Measurements from ENCODE around the gene SEBOX. TPM values are rescaled to one million over a fixed set of nuclear protein-coding genes. Genes with fewer than 3 reads are reported as not detected.

Gene SEBOX, protein sequence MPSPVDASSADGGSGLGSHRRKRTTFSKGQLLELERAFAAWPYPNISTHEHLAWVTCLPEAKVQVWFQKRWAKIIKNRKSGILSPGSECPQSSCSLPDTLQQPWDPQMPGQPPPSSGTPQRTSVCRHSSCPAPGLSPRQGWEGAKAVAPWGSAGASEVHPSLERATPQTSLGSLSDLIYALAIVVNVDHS
- not detected for total RNA-seq

- CTCF ChIA-PET = no interaction called here
- POLR2A ChIA-PET = no interaction called here
Observed at GRCh38 chr17:28364665-28365363, at the start of gene SEBOX. SEBOX (minus strand) TSS chr17:28365199; CDS start chr17:28365151, 48 bp downstream.

DNA sequence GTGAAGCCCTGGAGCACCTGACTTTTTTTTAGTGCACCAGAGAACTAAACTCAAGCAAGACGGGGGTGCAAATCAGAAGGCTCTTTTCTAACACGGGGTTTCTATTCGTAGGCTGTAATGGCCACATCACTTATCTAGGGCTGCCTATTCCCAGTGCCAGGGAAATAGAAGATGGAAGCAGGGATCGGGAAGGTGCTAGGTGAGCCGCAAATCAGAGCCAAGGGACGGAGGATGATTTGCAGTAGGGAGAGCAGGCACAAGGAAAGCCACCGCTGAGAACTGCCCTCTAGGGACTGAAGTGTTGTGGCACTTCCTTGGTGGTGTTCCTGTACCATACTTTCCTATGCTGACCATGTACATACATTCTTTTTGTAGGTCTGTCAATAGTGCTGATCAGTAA lies 48.8 kb upstream of the SEBOX start:
- ChIA-PET POLR2A (no interaction called here), CTCF (no interaction called here)

DNA sequence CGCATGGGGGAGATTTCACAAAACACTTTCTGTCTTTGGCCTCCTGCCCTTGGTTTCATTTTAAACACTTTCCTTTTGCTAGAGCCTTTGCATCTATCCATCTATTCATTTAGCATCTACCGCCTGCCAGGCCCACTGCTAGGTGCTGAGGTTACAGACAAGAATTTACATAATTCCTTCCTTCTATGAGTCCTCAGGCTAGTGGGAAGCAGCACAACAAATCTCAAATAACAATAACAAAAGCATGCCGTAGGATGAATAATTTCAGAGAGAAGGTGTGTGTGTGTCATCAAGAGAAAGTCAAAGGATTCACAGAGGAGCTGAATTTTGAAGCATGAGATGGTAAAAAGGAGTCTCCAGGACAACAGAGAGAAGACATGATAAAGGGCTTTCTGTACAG lies 47.1 kb upstream of the SEBOX start:
- POLR2A ChIA-PET = no interaction called here
- CTCF ChIA-PET = no interaction called here

- ChIA-PET CTCF (no interaction called here), POLR2A (no interaction called here)
Observed at GRCh38 chr17:28407974-28408306, 42.9 kb upstream of the SEBOX start.

GRCh38 chr17:28407130-28407973 lies 42.4 kb upstream of the SEBOX start:
- POLR2A ChIA-PET = no interaction called here
- CTCF ChIA-PET = interaction anchor here (0.6 to 1.1 kb wide), 2 partner anchors 35 to 336 kb away, joined by 3 read pairs; no protein-coding TSS in a partner anchor

GRCh38 chr17:28406473-28406814 lies 41.4 kb upstream of the SEBOX start:
- ChIA-PET CTCF (interaction anchor here (0.6 to 1.1 kb wide), 2 partner anchors 34 to 335 kb away, joined by 3 read pairs; no protein-coding TSS in a partner anchor), POLR2A (no interaction called here)

DNA sequence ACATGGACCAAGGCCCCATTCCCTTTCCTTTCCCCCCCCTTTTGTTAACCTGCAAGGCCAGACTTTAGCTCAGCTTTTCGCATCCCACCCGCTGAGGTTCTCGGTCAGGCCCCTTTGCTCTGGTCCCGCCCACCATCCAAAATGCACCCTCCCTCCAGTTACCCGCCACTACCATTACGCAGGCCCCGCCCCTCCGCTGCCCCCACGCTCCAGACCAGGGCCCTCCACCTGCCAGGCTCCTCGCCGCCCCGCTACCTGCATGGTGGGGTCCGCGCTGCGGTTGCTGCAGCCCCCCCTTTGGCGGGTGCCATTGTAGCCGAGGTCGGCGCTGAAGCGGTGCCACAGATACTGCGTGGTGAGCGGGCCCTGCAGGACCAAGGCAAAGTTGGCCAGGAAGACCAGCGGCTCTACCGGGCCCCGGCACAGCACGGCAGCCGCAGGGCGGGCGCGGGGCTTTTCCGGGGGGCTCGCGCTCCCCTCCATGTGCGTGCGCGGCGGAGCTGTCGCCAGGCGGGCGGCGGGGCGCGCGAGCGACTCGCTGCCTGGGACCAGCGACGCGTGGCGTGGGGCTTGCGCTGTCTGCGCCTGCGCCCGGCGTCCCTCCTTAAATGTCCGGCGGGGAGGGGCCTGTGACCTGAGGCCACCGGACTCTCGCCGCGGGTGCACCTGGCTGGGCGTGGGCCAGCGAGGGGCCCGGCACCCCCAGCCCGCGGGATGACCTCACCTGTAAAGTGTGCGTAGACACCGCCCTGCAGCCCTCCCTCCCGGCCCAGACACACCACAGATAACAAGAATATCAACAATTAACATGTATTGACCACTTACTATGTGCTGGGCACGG lies 40.9 kb upstream of the SEBOX start, which contains the start of gene SLC46A1:
Gene SLC46A1, minus strand, starts transcription at position 581 of the 841 bp plus-strand sequence. Its CDS starts 98 bp downstream, at position 483.
- CTCF ChIA-PET = interaction anchor here (1.0 to 1.8 kb wide), 3 partner anchors 11 to 128 kb away, joined by 4 to 9 read pairs (median 4); no protein-coding TSS in a partner anchor
- POLR2A ChIA-PET = interaction anchor here (1.3 kb wide), 1 partner anchor 22 kb away, joined by 6 read pairs; no protein-coding TSS in a partner anchor

DNA sequence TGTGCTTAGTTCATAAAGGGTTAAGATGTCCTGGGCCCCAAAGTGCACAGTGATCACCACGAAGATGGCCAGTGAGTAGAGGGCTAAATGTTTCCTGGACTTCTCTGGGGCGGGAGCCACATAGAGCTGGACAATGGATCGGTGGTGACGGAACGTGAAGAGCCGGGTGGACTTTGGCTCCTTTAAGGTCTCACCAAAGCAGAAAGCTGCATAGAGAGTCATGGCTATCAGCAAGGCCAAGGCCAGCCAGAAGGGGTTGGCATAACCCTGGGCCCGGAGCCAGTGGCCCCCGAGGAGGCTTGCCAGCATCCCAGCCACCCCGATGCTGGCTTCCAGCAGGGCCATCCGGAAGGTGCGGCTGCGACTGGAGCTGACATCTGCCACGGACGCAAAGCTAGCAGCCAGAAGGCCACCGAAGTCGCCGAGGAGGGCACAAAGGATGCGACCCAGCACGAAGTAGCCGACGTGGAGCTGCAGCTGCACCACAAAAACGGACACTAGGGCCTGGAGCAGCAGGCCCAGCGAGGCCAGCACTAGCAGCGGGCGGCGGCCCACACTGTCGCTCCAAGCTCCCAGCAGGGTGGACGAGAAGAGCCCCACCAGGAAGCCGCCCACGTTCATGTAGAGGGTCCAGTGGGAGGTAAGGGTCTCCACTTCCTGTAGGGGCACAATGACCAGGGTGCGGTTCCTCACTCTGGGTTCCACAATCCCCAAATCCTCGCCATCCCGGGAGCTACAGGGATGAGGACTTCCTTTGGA lies 40.0 kb upstream of the SEBOX start:
- CTCF ChIA-PET = interaction anchor here (1.0 to 1.8 kb wide), 3 partner anchors 11 to 127 kb away, joined by 4 to 9 read pairs (median 4); no protein-coding TSS in a partner anchor
- POLR2A ChIA-PET = interaction anchor here (1.3 kb wide), 1 partner anchor 21 kb away, joined by 6 read pairs; no protein-coding TSS in a partner anchor

- CTCF ChIA-PET = interaction anchor here (1.0 to 1.8 kb wide), 3 partner anchors 12 to 127 kb away, joined by 4 to 9 read pairs (median 4); no protein-coding TSS in a partner anchor
- POLR2A ChIA-PET = no interaction called here
Observed at GRCh38 chr17:28404461-28404811, 39.4 kb upstream of the SEBOX start.

DNA sequence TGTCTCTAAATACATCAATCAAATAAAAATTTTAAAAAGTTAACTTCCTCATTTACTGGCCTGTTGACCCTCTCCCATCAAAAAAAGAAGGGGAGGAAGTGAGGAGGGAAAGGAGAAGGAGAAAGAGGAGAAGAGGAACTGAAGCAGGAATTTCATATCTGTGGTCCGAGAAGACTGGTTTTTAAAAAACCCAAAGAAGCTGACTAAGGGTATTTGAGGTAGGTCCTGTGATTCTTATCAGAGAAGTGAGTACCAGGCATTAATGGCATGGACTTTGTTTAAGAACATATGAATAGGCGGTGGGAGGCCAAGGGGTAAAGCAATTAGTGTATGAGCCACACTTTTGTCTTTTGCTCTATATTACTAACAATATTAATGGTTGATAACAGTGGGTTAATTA lies 39.0 kb upstream of the SEBOX start:
- POLR2A ChIA-PET = no interaction called here
- CTCF ChIA-PET = interaction anchor here (1.8 kb wide), 1 partner anchor 12 kb away, joined by 9 read pairs; no protein-coding TSS in a partner anchor

GRCh38 chr17:28402844-28403243 lies 37.8 kb upstream of the SEBOX start:
- POLR2A ChIA-PET = no interaction called here
- CTCF ChIA-PET = interaction anchor here (1.2 kb wide), 1 partner anchor 14 kb away, joined by 4 read pairs; no protein-coding TSS in a partner anchor

- CTCF ChIA-PET = interaction anchor here (1.2 kb wide), 1 partner anchor 14 kb away, joined by 4 read pairs; no protein-coding TSS in a partner anchor
- POLR2A ChIA-PET = no interaction called here
Observed at GRCh38 chr17:28402224-28402630, 37.2 kb upstream of the SEBOX start.

DNA sequence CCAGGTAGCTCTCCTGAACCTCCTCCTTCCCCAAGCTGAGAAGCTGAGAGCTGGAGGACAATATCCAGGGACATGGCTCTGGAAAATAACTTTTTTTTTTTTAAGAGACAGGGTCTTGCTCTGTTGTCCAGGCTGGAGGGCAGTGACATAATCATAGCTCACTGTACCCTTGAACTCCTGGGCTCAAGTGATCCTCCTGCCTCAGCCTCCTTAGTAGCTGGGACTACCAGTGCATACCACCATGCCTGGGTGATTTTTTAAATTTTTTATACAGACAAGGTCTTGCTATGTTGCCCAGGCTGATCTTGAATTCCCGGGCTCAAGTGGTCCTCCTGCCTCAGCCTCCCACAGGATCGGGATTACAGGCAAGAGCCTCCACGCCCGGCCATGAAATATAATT lies 34.8 kb upstream of the SEBOX start:
- POLR2A ChIA-PET = interaction anchor here (0.7 kb wide), 1 partner anchor 9 kb away, joined by 3 read pairs; no protein-coding TSS in a partner anchor

GRCh38 chr17:28398280-28398981 lies 33.4 kb upstream of the SEBOX start:
- POLR2A ChIA-PET = no interaction called here
- CTCF ChIA-PET = no interaction called here

More for the DNA sequence above, 34.8 kb upstream of the SEBOX start:
- CTCF ChIA-PET = no interaction called here

GRCh38 chr17:28397687-28398279 lies 32.8 kb upstream of the SEBOX start:
- ChIA-PET POLR2A (no interaction called here), CTCF (no interaction called here)

DNA sequence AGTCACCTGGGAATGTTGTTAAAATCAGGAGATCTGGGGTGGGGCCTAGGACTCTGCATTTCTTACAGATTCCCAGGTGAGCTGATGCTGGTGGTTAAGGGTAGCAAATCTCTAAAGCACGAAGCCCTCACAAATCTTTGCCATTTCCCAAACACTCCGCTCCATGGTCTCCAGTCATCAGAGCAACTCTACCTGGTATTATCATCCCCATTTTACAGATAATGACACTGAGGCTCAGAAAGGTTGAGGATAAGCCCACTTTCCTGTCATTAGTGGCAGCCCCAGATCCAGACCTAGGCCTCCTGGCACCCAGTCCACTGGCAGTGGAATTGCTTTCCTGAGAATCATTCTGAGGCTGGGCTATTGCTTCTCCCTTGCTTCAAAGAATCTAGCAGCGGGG lies 32.3 kb upstream of the SEBOX start:
- CTCF ChIA-PET = no interaction called here

GRCh38 chr17:28396635-28397239 lies 31.7 kb upstream of the SEBOX start:
- CTCF ChIA-PET = no interaction called here
- POLR2A ChIA-PET = no interaction called here

More for the DNA sequence above, 32.3 kb upstream of the SEBOX start:
- POLR2A ChIA-PET = no interaction called here

All from activated CD8-positive, alpha-beta memory T cell treated with anti-CD3 and anti-CD28 coated beads for 36 hours (primary cell).